MM.1S (cell line): ENCODE results near the gene MOSPD3.

Experiments used
- DNase-seq: peaks from one replicate; pipeline ENCODE4 v3.0.0-alpha.2; 2015
- H2AFZ ChIP-seq: fragments of 300-600 bp; sonication (generic); 2 replicates; pipeline ENCODE4 v1.6.0; 2016; ENCODE audit warnings: antibody characterized with exemption, low read length
- H3F3A ChIP-seq: fragments of 300-600 bp; sonication (generic); 2 replicates; pipeline ENCODE4 v1.6.1; 2016; ENCODE audit warnings: mild to moderate bottlenecking, antibody characterized with exemption, low read length, moderate library complexity, mixed read lengths; ENCODE audit not compliant: insufficient read depth
- H3K27ac ChIP-seq: fragments of 300-600 bp; sonication (generic); 2 replicates; pipeline ENCODE4 v1.5.1; 2016; ENCODE audit warnings: mild to moderate bottlenecking, low read length
- H3K27me3 ChIP-seq: fragments of 300-600 bp; sonication (generic); replicated peaks from 2 replicates; pipeline ENCODE4 v1.6.0; 2016; ENCODE audit warnings: low read length; ENCODE audit not compliant: insufficient read depth
- H3K36me3 ChIP-seq: fragments of 300-600 bp; sonication (generic); replicated peaks from 2 replicates; pipeline ENCODE4 v1.6.1; 2016; ENCODE audit warnings: mild to moderate bottlenecking, low read length, mixed read lengths; ENCODE audit not compliant: insufficient read depth
- H3K4me1 ChIP-seq: fragments of 300-600 bp; sonication (generic); 2 replicates; pipeline ENCODE4 v1.6.1; 2016; ENCODE audit warnings: low read length, mixed read lengths
- H3K4me2 ChIP-seq: fragments of 300-600 bp; sonication (generic); 2 replicates; pipeline ENCODE4 v1.6.0; 2016; ENCODE audit warnings: low read depth, low read length
- H3K4me3 ChIP-seq: fragments of 300-600 bp; sonication (generic); 2 replicates; pipeline ENCODE4 v1.5.1; 2016; ENCODE audit warnings: low read length, mixed read lengths
- H3K79me2 ChIP-seq: fragments of 300-600 bp; sonication (generic); 2 replicates; pipeline ENCODE4 v1.6.1; 2016; ENCODE audit warnings: mixed run types, low read length, mixed read lengths
- H3K9ac ChIP-seq: fragments of 300-600 bp; sonication (generic); 2 replicates; pipeline ENCODE4 v1.6.1; 2016; ENCODE audit warnings: low read length, mixed read lengths
- H3K9me2 ChIP-seq: fragments of 300-600 bp; sonication (generic); replicated peaks from 2 replicates; pipeline ENCODE4 v1.6.1; 2016; ENCODE audit warnings: mild to moderate bottlenecking, low read length, mixed read lengths; ENCODE audit not compliant: insufficient read depth
- H3K9me3 ChIP-seq: fragments of 300-600 bp; sonication (generic); replicated peaks from 2 replicates; pipeline ENCODE4 v1.6.1; 2016; ENCODE audit warnings: mild to moderate bottlenecking, low read length, mixed read lengths; ENCODE audit not compliant: insufficient read depth
- H4K20me1 ChIP-seq: fragments of 300-600 bp; sonication (generic); 2 replicates; pipeline ENCODE4 v1.6.1; 2016; ENCODE audit warnings: mild to moderate bottlenecking, low read length, moderate library complexity, mixed read lengths; ENCODE audit not compliant: insufficient read depth
- CTCF ChIP-seq: fragments of 300-600 bp; sonication (generic); IDR thresholded peaks from 2 replicates; pipeline ENCODE4 v1.5.1; 2016; ENCODE audit warnings: antibody characterized with exemption, low read length, mixed read lengths
- EZH2 ChIP-seq: fragments of 300-600 bp; sonication (generic); optimal IDR thresholded peaks from 2 replicates; pipeline ENCODE3; 2017; ENCODE audit warnings: low read depth, mild to moderate bottlenecking, antibody characterized with exemption, low read length, mixed read lengths
- EZH2phosphoT487 ChIP-seq: fragments of 300-600 bp; sonication (generic); IDR thresholded peaks from 2 replicates; pipeline ENCODE4 v1.6.1; 2018; ENCODE audit warnings: antibody characterized with exemption, low read length

The MOSPD3 gene

GRCh38 chr7:100585511-100586265 lies 26.7 kb upstream of the MOSPD3 start, which contains the start of gene LRCH4:
TSS of gene LRCH4 (minus strand) at chr7:100586129. CDS start at chr7:100586100, 29 bp downstream.
- H3F3A ChIP-seq: peaks cover 20% of the 10 kb centered on the region; the same call in 1 of the 2 replicates
- peak within 1 kb of the TSS; percentile 73 for H2AFZ ChIP-seq
- peak within 1 kb of the TSS; percentile 94 for H3K27ac ChIP-seq
- peak within 1 kb of the TSS; percentile 95 for H3K4me3 ChIP-seq
- peak; percentile 66 for DNase-seq
- peaks cover 30% of the 10 kb centered on the region for H3K27me3 ChIP-seq
- TF ChIP-seq CTCF (no peak), EZH2 (no peak), EZH2phosphoT487 (no peak)
- peaks cover 38% of the 10 kb centered on the region for H3K79me2 ChIP-seq
- peak within 1 kb of the TSS; percentile 99 for H3K9ac ChIP-seq
- no peaks in the 10 kb centered on the region for H4K20me1 ChIP-seq
- no peaks in the 10 kb centered on the region for H3K36me3 ChIP-seq
- no peaks in the 10 kb centered on the region for H3K9me3 ChIP-seq
- H3K4me1 ChIP-seq: peaks cover 11% of the 10 kb centered on the region; the same call in 1 of the 2 replicates
- H3K4me2 ChIP-seq: peak within 1 kb of the TSS; percentile 96
- no peaks in the 10 kb centered on the region for H3K9me2 ChIP-seq

- Histone ChIP-seq H3K4me1 (peaks cover 11% of the 10 kb centered on the region; the same call in 1 of the 2 replicates), H2AFZ (peak within 1 kb of the TSS; percentile 73)
- peak; percentile 99 for DNase-seq
Measured at GRCh38 chr7:100586266-100587025, 25.9 kb upstream of the MOSPD3 start, which contains the start of gene FBXO24. TSS of gene FBXO24 (plus strand) at chr7:100586328. CDS start at chr7:100586626, 298 bp downstream.

GRCh38 chr7:100588438-100588837 lies 23.9 kb upstream of the MOSPD3 start:
- H3K79me2 ChIP-seq: peaks cover 21% of the 10 kb centered on the region

More at GRCh38 chr7:100586266-100587025, 25.9 kb upstream of the MOSPD3 start, which contains the start of gene FBXO24:
- Histone ChIP-seq H3K9ac (peak within 1 kb of the TSS; percentile 99), H3K9me3 (no peaks in the 10 kb centered on the region), H4K20me1 (no peaks in the 10 kb centered on the region), H3K4me2 (peak within 1 kb of the TSS; percentile 96), H3K79me2 (peaks cover 35% of the 10 kb centered on the region), H3K4me3 (peak within 1 kb of the TSS; percentile 95), H3F3A (peaks cover 20% of the 10 kb centered on the region; the same call in 1 of the 2 replicates), H3K27me3 (peaks cover 37% of the 10 kb centered on the region), H3K27ac (peak within 1 kb of the TSS; percentile 94), H3K9me2 (no peaks in the 10 kb centered on the region), H3K36me3 (no peaks in the 10 kb centered on the region)
- no peak for TF ChIP-seq EZH2phosphoT487
- TF ChIP-seq EZH2: no peak
- TF ChIP-seq CTCF: no peak

More at GRCh38 chr7:100588438-100588837, 23.9 kb upstream of the MOSPD3 start:
- no peak for TF ChIP-seq EZH2phosphoT487
- no peak for TF ChIP-seq EZH2
- TF ChIP-seq CTCF: peak; percentile 38
- no peaks in the 10 kb centered on the region for H4K20me1 ChIP-seq
- H2AFZ ChIP-seq: no peak overlapping the region
- no peak overlapping the region for H3K27ac ChIP-seq
- peaks cover 6% of the 10 kb centered on the region; the same call in 1 of the 2 replicates for H3K4me1 ChIP-seq
- no peaks in the 10 kb centered on the region for H3K9me2 ChIP-seq
- no peak overlapping the region for H3K4me2 ChIP-seq
- DNase-seq: no peak
- no peaks in the 10 kb centered on the region for H3K9me3 ChIP-seq
- H3K36me3 ChIP-seq: no peaks in the 10 kb centered on the region
- H3K27me3 ChIP-seq: peaks cover 53% of the 10 kb centered on the region
- H3K4me3 ChIP-seq: no peak overlapping the region
- peaks cover 18% of the 10 kb centered on the region; the same call in 1 of the 2 replicates for H3F3A ChIP-seq
- no peak overlapping the region for H3K9ac ChIP-seq
